ENCODE measurements around the gene TMEM213. TPM values are rescaled to one million over a fixed set of nuclear protein-coding genes. Genes with fewer than 3 reads are reported as not detected.

TMEM213 gene
- total and polyA plus RNA-seq, 9 of the 15 experiments (the other 6 are each of a cell fraction or from before 2014, with no cell fraction given) = not detected

DNA sequence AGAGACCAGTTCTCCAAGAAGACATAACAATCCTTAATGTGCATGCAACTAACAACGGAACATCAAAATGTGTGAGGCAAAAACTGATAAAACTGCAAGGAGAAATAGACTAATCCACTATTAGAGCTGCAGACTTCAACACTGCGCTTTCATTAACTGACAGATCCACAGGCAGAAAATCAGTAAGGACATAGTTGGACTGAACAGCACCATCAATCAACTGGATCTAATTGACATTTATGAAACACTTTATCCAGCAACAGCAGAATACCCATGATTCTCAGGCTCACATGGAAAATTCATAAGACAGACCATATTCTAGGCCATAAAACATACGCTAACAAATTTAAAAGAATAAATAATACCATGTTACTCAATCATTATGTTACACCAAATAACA lies 21.8 kb downstream of the TMEM213 start (continued):
- TF ChIP-seq, protein P1, sequence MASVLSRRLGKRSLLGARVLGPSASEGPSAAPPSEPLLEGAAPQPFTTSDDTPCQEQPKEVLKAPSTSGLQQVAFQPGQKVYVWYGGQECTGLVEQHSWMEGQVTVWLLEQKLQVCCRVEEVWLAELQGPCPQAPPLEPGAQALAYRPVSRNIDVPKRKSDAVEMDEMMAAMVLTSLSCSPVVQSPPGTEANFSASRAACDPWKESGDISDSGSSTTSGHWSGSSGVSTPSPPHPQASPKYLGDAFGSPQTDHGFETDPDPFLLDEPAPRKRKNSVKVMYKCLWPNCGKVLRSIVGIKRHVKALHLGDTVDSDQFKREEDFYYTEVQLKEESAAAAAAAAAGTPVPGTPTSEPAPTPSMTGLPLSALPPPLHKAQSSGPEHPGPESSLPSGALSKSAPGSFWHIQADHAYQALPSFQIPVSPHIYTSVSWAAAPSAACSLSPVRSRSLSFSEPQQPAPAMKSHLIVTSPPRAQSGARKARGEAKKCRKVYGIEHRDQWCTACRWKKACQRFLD (CRISPR knock-in tag; IDR thresholded peaks at IDR 0.05) = no peak

- WGBS (ENCODE audit: insufficient coverage, low coverage, missing lambda C conversion rate) = 6% methylated on average over 7 of the region's 7 CpGs
Observed at GRCh38 chr7:138821912-138822311, 24.1 kb downstream of the TMEM213 start.

More at GRCh38 chr7:138821912-138822311, 24.1 kb downstream of the TMEM213 start:
- H3K4me2 ChIP-seq (ENCODE audit: insufficient read depth, low read length) = no peak overlapping the region
- no peaks in the 10 kb centered on the region for H3K9me1 ChIP-seq (ENCODE audit: control insufficient read depth, insufficient read depth, low read length)
- FAIRE-seq = no peak
- no peaks in the 10 kb centered on the region for H3K4me1 ChIP-seq (replicated peaks in 1 of 2; ENCODE audit: control insufficient read depth in 2 of 2, insufficient read depth in 2 of 2, low read length in 2 of 2)
- no peak for DNase-seq (ENCODE audit: extremely low read depth in 1 of 4, low spot score in 3 of 4)
- peaks cover 16 to 20% of the 10 kb centered on the region in 2 experiments for H3K27me3 ChIP-seq (ENCODE audit: control insufficient read depth in 2 of 2, insufficient read depth in 2 of 2, low read length in 2 of 2)
- H3K79me2 ChIP-seq (ENCODE audit: control insufficient read depth, insufficient read depth, low read length) = no peaks in the 10 kb centered on the region
- intact Hi-C loops (cut with micrococcal nuclease) = no loop called here
- no peak overlapping the region for H3K27ac ChIP-seq (ENCODE audit: extremely low read depth, low read depth, low read length)
- no peak overlapping the region for H3K9ac ChIP-seq (ENCODE audit: insufficient read depth in 1 of 2, low read depth in 2 of 2, low read length in 2 of 2)
- ChIA-PET CTCF (ENCODE audit: low intra/inter-chr PET ratio) (no interaction called here), POLR2A (interaction anchor here (0.6 kb wide), 2 partner anchors 23 to 1490 kb away, joined by 3 to 7 read pairs; no protein-coding TSS in a partner anchor)
- no peaks in the 10 kb centered on the region for H3K36me3 ChIP-seq (ENCODE audit: control insufficient read depth, insufficient read depth, low read length)
- H3K9me3 ChIP-seq (replicated peaks; ENCODE audit: control insufficient read depth, insufficient read depth, low read depth, low read length) = no peaks in the 10 kb centered on the region
- BruUV-seq (replicated peaks) = no TSS peak
- TF ChIP-seq CBX5 (IDR thresholded peaks at IDR 0.05; ENCODE audit: borderline replicate concordance, low read depth) (no peak), ZSCAN32 (CRISPR knock-in tag; IDR thresholded peaks at IDR 0.05) (no peak), CREBBP (IDR thresholded peaks at IDR 0.05; ENCODE audit: low read depth, low read length) (no peak), ZNF316 (IDR thresholded peaks at IDR 0.05) (peak; percentile 52), E4F1 (CRISPR knock-in tag; IDR thresholded peaks at IDR 0.05; ENCODE audit: borderline replicate concordance) (no peak)
- TF ChIP-seq, protein P2, sequence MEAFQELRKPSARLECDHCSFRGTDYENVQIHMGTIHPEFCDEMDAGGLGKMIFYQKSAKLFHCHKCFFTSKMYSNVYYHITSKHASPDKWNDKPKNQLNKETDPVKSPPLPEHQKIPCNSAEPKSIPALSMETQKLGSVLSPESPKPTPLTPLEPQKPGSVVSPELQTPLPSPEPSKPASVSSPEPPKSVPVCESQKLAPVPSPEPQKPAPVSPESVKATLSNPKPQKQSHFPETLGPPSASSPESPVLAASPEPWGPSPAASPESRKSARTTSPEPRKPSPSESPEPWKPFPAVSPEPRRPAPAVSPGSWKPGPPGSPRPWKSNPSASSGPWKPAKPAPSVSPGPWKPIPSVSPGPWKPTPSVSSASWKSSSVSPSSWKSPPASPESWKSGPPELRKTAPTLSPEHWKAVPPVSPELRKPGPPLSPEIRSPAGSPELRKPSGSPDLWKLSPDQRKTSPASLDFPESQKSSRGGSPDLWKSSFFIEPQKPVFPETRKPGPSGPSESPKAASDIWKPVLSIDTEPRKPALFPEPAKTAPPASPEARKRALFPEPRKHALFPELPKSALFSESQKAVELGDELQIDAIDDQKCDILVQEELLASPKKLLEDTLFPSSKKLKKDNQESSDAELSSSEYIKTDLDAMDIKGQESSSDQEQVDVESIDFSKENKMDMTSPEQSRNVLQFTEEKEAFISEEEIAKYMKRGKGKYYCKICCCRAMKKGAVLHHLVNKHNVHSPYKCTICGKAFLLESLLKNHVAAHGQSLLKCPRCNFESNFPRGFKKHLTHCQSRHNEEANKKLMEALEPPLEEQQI (IDR thresholded peaks at IDR 0.05) = no peak
- no peak for ATAC-seq
- H3K4me3 ChIP-seq = no peak overlapping the region
- in situ Hi-C loops (cut with MboI) = no loop called here
- H2AFZ ChIP-seq (ENCODE audit: low read depth, low read length) = no peak overlapping the region
- H4K20me1 ChIP-seq (replicated peaks; ENCODE audit: control insufficient read depth, insufficient read depth, low read length) = no peaks in the 10 kb centered on the region
